HepG2 (cell line): Measurements from ENCODE around the gene ESF1. TPM values are rescaled to one million over a fixed set of nuclear protein-coding genes. Genes with fewer than 3 reads are reported as not detected.

Source experiments
- ATAC-seq: fragments of 200-7000 bp; cut with Tn5 transposase; 3 replicates; pipeline ENCODE4 v1.9.1; 2020; ENCODE audit warnings: mild to moderate bottlenecking, moderate library complexity
- BruUV-seq: library from RNA; stranded (reverse); fragments of 400-500 nt; replicated peaks from 2 replicates; lab custom pipeline; 2021; lab: Mats Ljungman, UMichigan
- CTCF ChIA-PET: fragments of 300-600 bp; formaldehyde crosslinking; extraction: SDS; loops from one replicate; lab custom pipeline; 2021; ENCODE audit warnings: low total read pairs, inconsistent platforms, low intra/inter-chr PET ratio; lab: Yijun Ruan, JAX
- POLR2A ChIA-PET: fragments of 350-600 bp; sonication (Branson Sonifier 250); formaldehyde crosslinking; loops from one replicate; lab custom pipeline; 2020; ENCODE audit warnings: antibody characterized with exemption, inconsistent platforms; lab: Yijun Ruan, JAX
- DNase-seq: peaks from one replicate; pipeline ENCODE4 v3.0.0-alpha.2; 2015; ENCODE audit warnings: low spot score
- FAIRE-seq: peaks from 3 replicates; lab custom pipeline; 2011; peaks lifted over from hg19 to GRCh38; lab: Jason Lieb, UNC
- H2AFZ ChIP-seq: one replicate; pipeline ENCODE4 v1.6.1; 2011; ENCODE audit warnings: low read length, inconsistent platforms
- H3K27ac ChIP-seq: fragments of 300-600 bp; 3 replicates; pipeline ENCODE4 v1.8.0; 2011; ENCODE audit warnings: mixed run types, mild to moderate bottlenecking, mixed read lengths, low read length, inconsistent platforms; ENCODE audit not compliant: insufficient read depth; ENCODE audit errors: extremely low read length
- H3K27me3 ChIP-seq, 2 experiments: fragments of 200-600 bp in 1 of 2; 2 replicates in 1 of 2; 3 replicates in 1 of 2; pipeline versions ENCODE4 v1.6.0 to v1.8.0; 2011; ENCODE audit warnings: low read length in 2 of 2, mild to moderate bottlenecking in 2 of 2, moderate library complexity in 2 of 2, inconsistent platforms in 1 of 2; ENCODE audit not compliant: insufficient read depth in 2 of 2, control insufficient read depth in 1 of 2
- H3K36me3 ChIP-seq, 2 experiments: fragments of 200-600 bp in 1 of 2; replicated peaks in 1 of 2; 2 replicates in 1 of 2; 3 replicates in 1 of 2; pipeline versions ENCODE4 v1.5.1 to v1.8.0; 2011; ENCODE audit warnings: low read length in 2 of 2, inconsistent platforms in 1 of 2; ENCODE audit not compliant: insufficient read depth in 2 of 2, control insufficient read depth in 1 of 2
- H3K4me1 ChIP-seq: 2 replicates; pipeline ENCODE4 v1.5.1; 2012; ENCODE audit warnings: low read length, inconsistent platforms; ENCODE audit not compliant: insufficient read depth
- H3K4me2 ChIP-seq: 2 replicates; pipeline ENCODE4 v1.6.0; 2011; ENCODE audit warnings: low read depth, low read length, inconsistent platforms
- H3K4me3 ChIP-seq, 3 experiments: fragments of 200-600 bp in 1 of 3; sonication (generic), shearing (Covaris generic) in 1 of 3; replicated peaks in 1 of 3; 2 replicates each; pipeline ENCODE4 v1.5.1; 2011 to 2016; ENCODE audit warnings: low read length in 3 of 3, inconsistent platforms in 2 of 3, low read depth in 2 of 3, mild to moderate bottlenecking in 2 of 3, control low read depth in 1 of 3, mixed read lengths in 1 of 3; ENCODE audit not compliant: insufficient read depth in 1 of 3
- H3K79me2 ChIP-seq: one replicate; pipeline ENCODE4 v1.6.1; 2011; ENCODE audit warnings: low read length, inconsistent platforms; ENCODE audit not compliant: insufficient read depth
- H3K9ac ChIP-seq: 2 replicates; pipeline ENCODE4 v1.6.0; 2011; ENCODE audit warnings: mild to moderate bottlenecking, low read depth, low read length, inconsistent platforms; ENCODE audit not compliant: insufficient read depth
- H3K9me3 ChIP-seq: 2 replicates; pipeline ENCODE4 v1.5.1; 2012; ENCODE audit warnings: mild to moderate bottlenecking, low read length
- H4K20me1 ChIP-seq: 2 replicates; pipeline ENCODE4 v1.6.0; 2011; ENCODE audit warnings: inconsistent platforms, mild to moderate bottlenecking, low read length, moderate library complexity; ENCODE audit not compliant: insufficient read depth
- ESRRA ChIP-seq: sonication (generic); formaldehyde crosslinking; IDR thresholded peaks from 2 replicates; pipeline ENCODE4 v1.5.1; 2020; ENCODE audit warnings: mild to moderate bottlenecking, low read depth, missing genetic modification reagents
- ETV6 ChIP-seq: sonication (generic); formaldehyde crosslinking; conservative IDR thresholded peaks from 2 replicates; pipeline ENCODE4 v1.4.0; 2020; ENCODE audit warnings: missing genetic modification reagents
- MAF1 ChIP-seq: sonication (generic); formaldehyde crosslinking; IDR thresholded peaks from 2 replicates; pipeline ENCODE4 v1.5.0; 2020; ENCODE audit warnings: missing genetic modification reagents, borderline replicate concordance
- YY1 ChIP-seq: IDR thresholded peaks from 2 replicates; pipeline ENCODE4 v1.6.1; 2011; ENCODE audit warnings: low read length, low read depth, moderate library complexity, mild to moderate bottlenecking; ENCODE audit not compliant: insufficient read depth, insufficient replicate concordance
- ZFP36L1 ChIP-seq: sonication (generic); formaldehyde crosslinking; IDR thresholded peaks from 2 replicates; pipeline ENCODE4 v1.8.0; 2022; ENCODE audit warnings: mild to moderate bottlenecking, missing genetic modification reagents, moderate library complexity
- ZNF260 ChIP-seq: sonication (generic); formaldehyde crosslinking; IDR thresholded peaks from 2 replicates; pipeline ENCODE4 v1.4.0; 2020; ENCODE audit warnings: missing genetic modification reagents, low read depth, mild to moderate bottlenecking, borderline replicate concordance
- ZNF441 ChIP-seq: sonication (generic); formaldehyde crosslinking; IDR thresholded peaks from 2 replicates; pipeline ENCODE4 v1.7.0; 2021; ENCODE audit warnings: missing genetic modification reagents, borderline replicate concordance
- ZNF549 ChIP-seq: sonication (generic); formaldehyde crosslinking; IDR thresholded peaks from 2 replicates; pipeline ENCODE4 v1.5.0; 2020; ENCODE audit warnings: missing genetic modification reagents
- ZNF577 ChIP-seq: sonication (generic); formaldehyde crosslinking; IDR thresholded peaks from 2 replicates; pipeline ENCODE4 v1.4.0; 2020; ENCODE audit warnings: mild to moderate bottlenecking, low read depth, missing genetic modification reagents, borderline replicate concordance
- ZSCAN20 ChIP-seq: sonication (generic); formaldehyde crosslinking; IDR thresholded peaks from 2 replicates; pipeline ENCODE4 v1.4.0; 2020; ENCODE audit warnings: missing genetic modification reagents, mild to moderate bottlenecking, borderline replicate concordance
- WGBS: methylation state at CpG from one replicate; pipeline ENCODE4 v1.1.6; 2017; ENCODE audit warnings: low lambda C conversion rate; 5-methylcytosine and 5-hydroxymethylcytosine counted together
- in situ Hi-C: cut with HindIII; loops from 2 replicates; pipeline ENCODE4 v1.10.0; 2017; ENCODE audit warnings: low pct_unique_long_range_greater_than_20kb; ENCODE audit not compliant: extremely low pct_ligation_motif_present
- intact Hi-C: fragments of 100-400 bp; cut with micrococcal nuclease; formaldehyde crosslinking; loops from one replicate; pipeline ENCODE4 v1.10.0; 2022; ENCODE audit not compliant: unreplicated experiment
- polyA plus RNA-seq, 8 experiments: library from polyadenylated mRNA; depleted of rRNA in 3 of 8; stranded (reverse) in 7 of 8; unstranded in 1 of 8; fragments of >200 nt; fragmentation: Illumina TruSeq in 4 of 8; extraction: Trizol in 4 of 8; gene quantifications; 2 replicates each; pipeline versions ENCODE4 v1.2.1 to v1.2.3, GENCODE V29; 2011 to 2016; ENCODE audit warnings: low read depth in 4 of 8, missing spikeins in 1 of 8, mixed read lengths in 1 of 8; ENCODE audit not compliant: insufficient read depth in 1 of 8
- total RNA-seq, 5 experiments: library from RNA; depleted of rRNA; stranded (reverse); fragments of >200 nt; fragmentation: Illumina TruSeq; extraction: Trizol; gene quantifications; 2 replicates each; pipeline ENCODE4 v1.2.3, GENCODE V29; 2016; ENCODE audit warnings: low read depth in 1 of 5

Gene ESF1
- total and polyA plus RNA-seq, 2 of the 13 experiments (the other 11 are each of a cell fraction or from before 2014, with no cell fraction given): 7.3 to 66.9 TPM

DNA sequence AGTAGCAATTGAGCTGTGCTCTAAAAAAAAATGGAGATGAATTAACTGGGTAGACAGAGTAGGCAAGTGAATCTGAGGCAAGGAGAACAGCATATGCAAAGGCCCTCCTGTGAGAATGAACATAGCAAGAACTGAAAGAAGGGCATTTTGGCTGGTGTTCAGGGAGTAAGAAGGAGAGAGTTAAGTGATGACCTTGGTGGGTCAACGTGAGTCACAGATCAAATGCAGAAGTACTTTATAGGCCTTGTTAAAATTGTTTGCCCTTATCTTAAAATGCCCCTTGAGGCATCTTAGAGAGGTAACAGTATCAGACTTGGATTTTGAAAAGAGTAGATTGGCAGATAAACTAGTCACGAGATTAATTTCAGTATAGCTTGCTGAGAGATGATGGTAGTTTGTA is 24.7 kb upstream of the ESF1 start:
- TF ChIP-seq ZFP36L1 (CRISPR knock-in tag) (no peak), MAF1 (CRISPR knock-in tag) (no peak), ZNF441 (CRISPR knock-in tag) (no peak), ZNF549 (CRISPR knock-in tag) (no peak), ZSCAN20 (CRISPR knock-in tag) (no peak), ZNF577 (CRISPR knock-in tag) (no peak), ESRRA (no peak), YY1 (no peak), ZNF260 (CRISPR knock-in tag) (no peak), ETV6 (CRISPR knock-in tag) (no peak)
- in situ Hi-C loops (no loop called here), intact Hi-C loops (no loop called here)
- Histone ChIP-seq H3K27ac (no peak overlapping the region), H2AFZ (no peak overlapping the region), H3K36me3 (peaks cover 40 to 82% of the 10 kb centered on the region in 2 experiments), H3K9me3 (no peaks in the 10 kb centered on the region), H3K9ac (no peak overlapping the region), H3K4me1 (peaks cover 8% of the 10 kb centered on the region), H3K79me2 (no peaks in the 10 kb centered on the region), H4K20me1 (no peaks in the 10 kb centered on the region), H3K4me2 (no peak overlapping the region), H3K4me3 (no peak overlapping the region), H3K27me3 (no peaks in the 10 kb centered on the region)
- ATAC-seq (no peak), FAIRE-seq (no peak), DNase-seq (no peak)
- WGBS: 97% methylated on average over 2 of the region's 2 CpGs
- CTCF ChIA-PET: no interaction called here
- POLR2A ChIA-PET: interaction anchor here (0.5 kb wide), 1 partner anchor 894 kb away, joined by 3 read pairs; no protein-coding TSS in a partner anchor
- BruUV-seq: no TSS peak
